Hepatic stellate cell (primary cell): ENCODE results near the gene NCAPD2.
"Not testable (repeated sequence)": the region's sequence is repeated elsewhere in the genome, so short reads cannot be mapped to it uniquely, and the experiment has no call there.

Source experiments
- DNase-seq: peaks from one replicate; pipeline ENCODE4 v3.0.0; 2011; ENCODE audit warnings: low spot score

The NCAPD2 gene

DNA sequence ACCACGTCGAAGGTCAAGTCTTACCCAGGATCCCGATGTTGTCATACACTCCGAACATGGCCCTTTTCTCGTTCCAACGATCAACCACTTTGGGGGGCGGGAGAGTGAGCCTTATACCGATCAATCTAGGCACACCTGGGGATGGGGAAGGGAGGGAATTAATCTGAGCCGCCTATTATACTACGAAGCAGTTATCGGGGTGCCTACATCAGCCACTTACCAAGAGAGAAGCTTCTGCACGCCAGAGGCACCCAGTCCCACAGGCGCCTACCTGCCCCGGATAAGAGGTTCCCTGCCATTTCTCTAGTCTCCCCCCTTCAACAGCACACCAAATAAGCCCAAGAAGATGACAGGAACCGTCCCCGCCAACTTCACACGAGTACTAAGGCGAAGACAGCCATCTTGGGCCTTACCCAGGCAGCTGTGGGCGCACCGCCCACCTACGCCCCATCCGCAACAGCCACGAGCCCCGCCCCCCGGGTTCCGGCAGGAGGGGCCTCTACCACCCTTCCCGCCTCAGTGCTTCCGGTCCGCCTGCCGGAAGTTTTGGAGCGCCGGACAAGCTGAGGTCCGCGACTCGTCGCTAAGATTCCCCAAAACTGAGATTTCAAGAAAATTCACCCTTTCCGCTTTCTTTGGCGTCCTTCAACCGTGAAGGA, 935 bp upstream of the NCAPD2 start, which contains the start of gene MRPL51:
MRPL51 (minus strand) TSS at position 425 of the 659 bp plus-strand sequence; CDS start at position 299, 126 bp downstream.
- peak; percentile 95 for DNase-seq

DNA sequence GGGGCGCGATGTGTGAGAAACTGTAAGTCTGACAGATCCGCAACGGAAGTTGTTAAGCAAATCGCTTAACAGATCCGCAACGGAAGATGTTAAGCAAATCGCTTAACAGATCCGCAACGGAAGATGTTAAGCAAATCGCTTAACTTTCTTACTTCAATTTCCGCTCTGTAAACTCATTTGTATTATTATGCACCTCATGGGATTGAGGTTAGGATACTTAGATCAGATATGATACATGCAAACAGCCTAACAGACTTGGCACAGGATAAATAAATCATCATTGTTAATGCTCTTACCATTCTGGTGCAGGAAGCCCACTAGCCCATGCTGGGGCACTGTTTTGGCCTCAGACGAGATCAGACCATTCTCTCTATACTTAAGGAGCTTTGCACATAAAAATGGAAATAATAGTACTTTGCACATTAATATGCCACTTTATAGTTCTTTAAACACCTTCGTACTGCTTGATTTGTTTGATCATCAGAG, 399 bp downstream of the NCAPD2 start:
- DNase-seq = no peak

DNA sequence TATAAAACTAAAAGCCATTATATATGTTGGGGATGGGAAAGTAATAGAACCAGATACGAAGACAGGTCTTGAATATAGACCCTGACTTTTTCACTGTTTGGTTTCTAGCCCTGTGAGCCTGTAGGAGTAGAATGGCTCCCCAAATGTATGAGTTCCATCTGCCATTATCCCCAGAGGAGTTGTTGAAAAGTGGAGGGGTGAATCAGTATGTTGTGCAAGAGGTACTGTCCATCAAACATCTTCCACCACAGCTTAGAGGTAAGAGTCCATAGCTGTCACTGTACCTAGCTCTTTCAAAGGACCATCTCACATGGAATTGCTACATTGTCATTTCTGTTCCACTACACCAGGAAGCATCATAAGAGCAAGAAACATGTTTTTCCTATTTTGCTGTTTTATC, 1.1 kb downstream of the NCAPD2 start:
- DNase-seq = no peak

DNA sequence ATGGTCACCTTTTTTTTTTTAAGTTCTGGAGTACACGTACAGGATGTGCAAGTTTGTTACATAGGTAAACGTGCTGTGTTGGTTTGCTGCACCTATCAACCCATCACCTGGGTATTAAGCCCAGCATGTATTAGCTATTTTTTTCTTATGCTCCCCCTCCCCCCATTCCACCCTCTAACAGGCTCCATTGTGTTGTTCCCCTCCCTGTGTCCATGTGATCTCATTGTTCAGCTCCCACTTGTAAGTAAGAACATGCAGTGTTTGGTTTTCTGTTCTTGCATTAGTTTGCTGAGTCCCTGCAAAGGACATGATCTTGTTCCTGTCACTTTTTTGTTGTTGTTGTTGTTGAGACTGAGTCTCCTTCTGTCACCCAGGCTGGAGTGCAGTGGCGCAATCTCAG, 3.4 kb downstream of the NCAPD2 start:
- not testable (repeated sequence) for DNase-seq

DNA sequence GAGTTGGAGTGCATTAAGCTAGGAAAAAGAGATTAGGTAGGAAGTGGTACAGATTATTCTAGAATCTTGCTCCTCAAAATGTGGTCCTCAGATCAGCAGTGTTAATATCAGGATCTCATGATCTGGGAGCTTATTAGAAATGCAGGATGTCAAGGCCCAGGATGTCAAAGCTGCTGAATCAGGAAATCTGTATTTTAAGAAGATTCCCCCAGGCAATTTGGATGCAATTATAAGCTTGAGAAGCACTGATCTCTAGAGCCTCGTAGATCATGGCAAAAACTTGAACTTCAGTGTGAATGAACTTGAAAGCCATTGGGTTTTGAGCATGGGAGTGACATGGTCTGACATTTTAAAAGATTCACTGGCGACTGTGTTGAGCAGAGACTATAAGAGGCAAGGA, 6.6 kb downstream of the NCAPD2 start:
- DNase-seq = no peak

DNA sequence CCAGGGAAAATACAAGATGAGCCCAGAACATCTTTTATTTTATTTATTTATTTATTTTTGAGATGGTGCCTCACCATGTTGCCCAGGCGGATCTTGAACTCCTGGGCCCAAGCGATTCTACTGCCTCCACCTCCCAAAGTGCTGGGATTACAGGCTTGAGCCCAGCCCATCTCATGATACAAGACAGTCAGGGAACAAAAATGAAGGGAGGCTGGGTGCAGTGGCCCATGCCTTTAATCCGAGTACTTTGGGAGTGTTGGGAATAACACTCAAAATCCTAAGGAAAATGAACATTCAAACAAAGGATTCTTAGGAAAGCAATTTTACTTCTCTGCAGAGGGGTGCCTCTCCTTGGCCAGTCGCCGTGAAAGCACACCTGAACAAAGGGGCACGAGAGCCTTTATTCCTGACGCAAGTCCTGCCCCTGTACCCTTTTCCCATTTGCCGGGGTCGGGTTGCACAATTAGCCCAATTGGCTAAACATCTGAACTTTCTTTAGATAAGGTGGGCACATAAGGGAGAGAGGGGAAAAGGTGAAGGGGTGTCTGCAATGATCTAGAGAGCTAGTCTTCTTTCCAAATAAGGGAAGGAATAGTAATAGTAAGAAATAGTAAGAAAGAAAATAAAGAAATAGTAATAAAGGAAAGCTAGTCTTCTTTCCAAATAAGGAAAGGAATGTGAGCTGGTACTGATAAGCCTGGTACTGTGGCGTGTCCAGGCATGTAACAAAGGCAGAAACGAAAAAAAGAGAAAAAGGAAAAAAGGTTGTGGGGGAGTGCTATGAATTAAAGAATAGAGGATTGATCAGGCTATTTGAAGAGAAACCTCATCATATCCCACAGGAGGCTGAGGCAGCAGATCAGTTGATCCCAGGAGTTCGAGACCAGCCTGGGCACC, 13.4 kb downstream of the NCAPD2 start:
- no peak for DNase-seq

DNA sequence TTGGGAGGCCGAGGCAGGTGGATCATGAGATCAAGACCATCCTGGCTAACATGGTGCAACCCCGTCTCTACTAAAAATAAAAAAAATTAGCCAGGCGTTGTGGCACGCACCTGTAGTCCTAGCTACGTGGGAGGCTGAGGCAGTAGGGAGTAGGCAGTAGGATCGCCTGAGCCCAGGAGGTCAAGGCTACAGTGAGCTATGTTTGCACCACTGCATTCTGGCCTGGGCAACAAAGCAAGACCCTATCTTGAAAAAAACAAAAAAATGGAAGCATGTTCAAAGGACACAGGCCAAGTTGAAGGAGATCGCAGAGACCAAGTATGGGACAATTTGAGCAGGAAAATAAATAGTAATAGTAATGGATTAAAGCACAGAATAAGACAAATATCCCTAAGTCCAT, 14.2 kb downstream of the NCAPD2 start:
- DNase-seq = no peak

DNA sequence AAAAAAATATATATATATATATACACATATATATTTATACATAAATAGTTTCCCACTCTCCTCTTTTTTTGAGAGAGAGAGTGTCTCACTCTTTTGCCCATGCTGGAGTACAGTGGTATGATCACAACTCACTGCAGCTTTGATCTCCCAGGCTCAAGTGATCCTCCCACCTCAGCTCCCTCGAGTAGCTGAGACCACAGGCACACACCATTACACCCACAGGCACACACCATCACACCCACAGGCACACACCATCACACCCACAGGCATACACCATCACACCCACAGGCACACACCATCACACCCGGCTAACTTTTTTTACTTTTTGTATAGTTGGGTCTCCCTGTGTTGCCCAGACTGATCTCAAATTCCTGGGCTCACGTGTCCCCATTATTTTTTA, 26.3 kb downstream of the NCAPD2 start:
- no peak for DNase-seq

DNA sequence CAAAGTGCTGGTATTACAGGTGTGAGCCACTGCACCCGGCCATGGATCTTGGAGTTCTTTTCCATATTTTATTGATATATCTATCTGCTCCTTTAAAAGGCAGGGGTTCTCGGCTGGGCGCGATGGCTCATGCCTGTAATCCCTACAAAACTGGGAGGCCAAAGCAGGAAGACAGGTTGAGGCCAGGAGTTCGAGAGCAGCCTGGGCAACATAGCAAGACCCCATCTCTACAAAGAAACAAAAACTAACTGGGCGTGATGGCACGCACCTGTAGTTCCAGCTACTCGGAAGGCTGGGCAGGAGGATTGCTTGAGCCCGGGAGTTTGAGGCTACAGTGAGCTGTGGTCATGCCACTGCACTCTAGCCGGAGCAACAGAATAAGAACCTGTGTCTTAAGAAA, 28.3 kb downstream of the NCAPD2 start:
- DNase-seq = no peak

DNA sequence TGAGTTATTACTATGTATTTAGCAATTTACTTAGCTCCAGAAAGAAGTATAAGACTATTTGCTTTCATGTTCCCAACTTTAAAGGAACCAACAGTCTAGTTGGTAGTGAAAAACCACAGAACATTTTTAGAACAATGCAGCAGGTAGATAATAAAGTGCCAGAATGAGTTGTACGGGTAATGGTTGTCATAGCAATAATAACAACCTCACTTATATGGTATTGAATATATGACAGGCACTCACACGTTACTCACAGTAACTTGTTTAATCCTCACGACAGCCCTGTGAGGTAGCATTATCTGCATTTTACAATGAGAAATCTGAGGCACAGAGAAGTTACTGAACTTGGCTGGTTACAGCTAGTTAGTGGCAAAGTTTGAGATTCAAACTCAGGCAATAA, 29.8 kb downstream of the NCAPD2 start:
- DNase-seq = no peak

DNA sequence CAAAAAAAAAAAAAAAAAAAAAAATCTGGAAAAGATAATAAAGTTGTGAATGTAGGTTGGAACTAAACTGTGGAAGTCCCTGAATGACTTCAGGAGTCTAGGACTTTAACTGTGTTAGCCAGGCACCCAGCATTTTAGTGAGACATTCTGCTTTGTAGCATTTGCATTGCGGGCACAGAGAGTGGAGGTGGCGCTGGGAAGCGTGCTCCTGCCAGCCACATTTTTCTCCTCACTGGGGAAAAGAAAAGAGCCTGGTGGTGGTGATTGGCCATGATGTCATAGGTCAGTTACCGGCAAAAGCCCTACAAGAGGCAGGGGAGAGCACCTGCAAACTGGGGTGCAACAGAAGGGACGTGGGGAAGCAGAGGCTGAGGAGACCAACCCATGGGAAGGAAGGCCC, 30.7 kb downstream of the NCAPD2 start:
- no peak for DNase-seq

DNA sequence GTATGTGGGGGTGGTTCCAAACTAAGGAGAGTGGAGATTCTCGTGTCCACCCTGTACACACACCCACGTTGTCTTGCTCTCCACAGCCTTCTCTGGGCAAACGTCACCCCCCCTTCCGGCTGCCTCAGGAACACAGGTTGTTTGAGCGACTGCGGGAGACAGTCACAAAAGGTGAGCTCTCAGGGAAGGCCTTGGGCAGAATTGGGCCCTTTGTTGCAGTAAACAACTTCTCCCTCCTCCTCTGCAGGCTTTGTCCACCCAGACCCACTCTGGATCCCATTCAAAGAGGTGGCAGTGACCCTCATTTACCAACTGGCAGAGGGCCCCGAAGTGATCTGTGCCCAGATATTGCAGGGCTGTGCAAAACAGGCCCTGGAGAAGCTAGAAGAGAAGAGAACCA, 32.3 kb downstream of the NCAPD2 start:
- no peak for DNase-seq

DNA sequence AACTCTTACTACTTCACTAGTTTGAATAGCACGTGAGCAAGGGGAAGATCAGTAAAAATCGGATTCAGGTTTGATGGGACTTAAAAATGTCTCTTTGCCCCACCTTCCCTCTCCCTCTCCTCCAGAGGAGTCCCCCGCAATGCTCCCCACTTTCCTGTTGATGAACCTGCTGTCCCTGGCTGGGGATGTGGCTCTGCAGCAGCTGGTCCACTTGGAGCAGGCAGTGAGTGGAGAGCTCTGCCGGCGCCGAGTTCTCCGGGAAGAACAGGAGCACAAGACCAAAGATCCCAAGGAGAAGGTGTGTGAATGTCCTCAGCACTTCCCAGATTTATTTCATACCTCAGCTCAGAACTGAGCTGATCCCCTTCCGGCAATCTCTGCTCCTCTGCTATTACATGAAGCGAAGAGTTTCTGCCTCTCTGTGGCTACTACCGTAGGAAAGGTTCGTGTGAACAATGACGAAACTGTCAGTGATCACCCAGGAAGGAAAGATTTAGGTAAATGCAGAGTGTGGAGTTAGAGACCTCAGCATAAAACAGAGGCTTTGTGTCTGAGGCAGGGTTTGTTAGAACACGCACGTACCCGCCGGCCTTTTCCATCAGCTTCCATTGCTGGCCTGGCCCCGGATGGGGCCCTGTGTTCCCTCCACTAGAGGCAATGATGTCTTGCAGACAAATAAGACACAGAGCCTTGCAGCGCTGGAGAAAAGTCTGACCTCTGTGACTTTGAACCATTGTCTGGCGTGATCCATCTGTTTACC, 33.0 kb downstream of the NCAPD2 start:
- no peak for DNase-seq

DNA sequence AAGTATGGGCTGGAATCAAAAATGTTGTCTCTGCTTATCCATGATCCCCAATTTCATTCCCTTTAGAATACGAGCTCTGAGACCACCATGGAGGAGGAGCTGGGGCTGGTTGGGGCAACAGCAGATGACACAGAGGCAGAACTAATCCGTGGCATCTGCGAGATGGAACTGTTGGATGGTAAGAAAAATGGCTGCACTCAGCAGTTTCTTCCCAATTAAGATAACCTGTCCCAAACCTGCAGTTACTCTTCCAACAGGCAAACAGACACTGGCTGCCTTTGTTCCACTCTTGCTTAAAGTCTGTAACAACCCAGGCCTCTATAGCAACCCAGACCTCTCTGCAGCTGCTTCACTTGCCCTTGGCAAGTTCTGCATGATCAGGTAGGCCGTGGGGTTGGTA, 33.8 kb downstream of the NCAPD2 start:
- no peak for DNase-seq

DNA sequence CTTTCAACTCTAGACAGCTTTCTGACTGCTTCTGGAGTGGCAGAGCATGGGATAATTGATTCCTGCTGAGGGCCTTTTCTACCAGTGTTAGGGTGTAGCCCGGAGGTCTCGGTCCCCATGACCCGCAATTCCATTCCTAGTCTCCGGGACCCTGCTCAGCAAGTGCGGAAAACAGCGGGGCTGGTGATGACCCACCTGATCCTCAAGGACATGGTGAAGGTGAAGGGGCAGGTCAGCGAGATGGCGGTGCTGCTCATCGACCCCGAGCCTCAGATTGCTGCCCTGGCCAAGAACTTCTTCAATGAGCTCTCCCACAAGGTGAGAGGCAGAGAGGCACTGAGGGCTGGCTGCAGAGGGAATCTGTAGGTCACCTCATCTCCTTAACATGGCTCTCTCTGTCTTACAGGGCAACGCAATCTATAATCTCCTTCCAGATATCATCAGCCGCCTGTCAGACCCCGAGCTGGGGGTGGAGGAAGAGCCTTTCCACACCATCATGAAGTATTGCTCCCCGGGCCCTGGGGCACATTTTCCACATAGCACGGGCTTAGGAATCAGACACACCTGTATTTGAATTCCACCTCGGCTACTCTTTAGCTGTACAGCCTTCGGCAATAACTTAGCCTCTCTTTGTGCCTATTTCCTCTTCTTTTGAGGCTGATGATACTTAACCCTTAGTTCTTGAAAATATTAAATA, 34.8 kb downstream of the NCAPD2 start:
- DNase-seq = no peak

DNA sequence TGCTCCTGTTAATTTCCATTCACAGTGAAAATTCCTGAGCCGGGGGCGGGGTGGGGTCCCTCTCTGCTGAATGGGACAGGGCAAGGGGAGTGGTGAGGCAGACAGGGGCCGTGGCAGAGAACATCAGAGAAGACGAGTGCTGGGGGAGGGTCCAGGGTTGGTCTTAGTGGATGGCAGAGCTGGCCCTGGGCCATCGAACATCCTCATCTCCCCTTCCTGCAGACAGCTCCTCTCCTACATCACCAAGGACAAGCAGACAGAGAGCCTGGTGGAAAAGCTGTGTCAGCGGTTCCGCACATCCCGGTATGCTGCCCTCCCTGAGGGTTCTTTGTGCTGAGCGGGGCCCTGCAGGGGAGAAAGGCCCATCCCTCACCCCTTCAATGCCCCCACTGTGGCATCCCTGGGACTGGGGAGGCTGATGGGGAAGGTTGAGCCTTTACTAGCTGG, 35.4 kb downstream of the NCAPD2 start:
- DNase-seq = no peak

DNA sequence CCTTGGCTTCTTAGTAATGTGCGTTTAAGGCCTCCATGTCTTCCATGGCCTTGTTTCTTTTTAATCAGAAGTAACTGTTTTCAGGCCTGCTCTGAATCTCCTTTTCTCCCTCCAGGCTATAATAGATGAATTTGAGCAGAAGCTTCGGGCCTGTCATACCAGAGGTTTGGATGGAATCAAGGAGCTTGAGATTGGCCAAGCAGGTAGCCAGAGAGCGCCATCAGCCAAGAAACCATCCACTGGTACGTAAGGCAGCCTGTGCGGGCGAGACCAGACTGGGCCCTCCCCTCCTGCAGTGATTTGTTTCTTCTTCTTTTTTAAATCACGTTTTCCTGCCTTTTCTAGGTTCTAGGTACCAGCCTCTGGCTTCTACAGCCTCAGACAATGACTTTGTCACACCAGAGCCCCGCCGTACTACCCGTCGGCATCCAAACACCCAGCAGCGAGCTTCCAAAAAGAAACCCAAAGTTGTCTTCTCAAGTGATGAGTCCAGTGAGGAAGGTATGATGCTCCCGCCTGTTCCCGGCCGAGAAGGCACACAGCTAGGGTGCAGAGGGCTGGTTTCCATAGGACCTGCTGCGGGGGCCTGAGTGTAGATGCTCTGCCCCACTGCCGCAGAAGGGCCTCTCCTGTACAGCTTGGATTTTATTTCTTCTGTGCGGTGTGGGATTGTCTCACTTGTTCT, 36.8 kb downstream of the NCAPD2 start:
- DNase-seq = no peak

DNA sequence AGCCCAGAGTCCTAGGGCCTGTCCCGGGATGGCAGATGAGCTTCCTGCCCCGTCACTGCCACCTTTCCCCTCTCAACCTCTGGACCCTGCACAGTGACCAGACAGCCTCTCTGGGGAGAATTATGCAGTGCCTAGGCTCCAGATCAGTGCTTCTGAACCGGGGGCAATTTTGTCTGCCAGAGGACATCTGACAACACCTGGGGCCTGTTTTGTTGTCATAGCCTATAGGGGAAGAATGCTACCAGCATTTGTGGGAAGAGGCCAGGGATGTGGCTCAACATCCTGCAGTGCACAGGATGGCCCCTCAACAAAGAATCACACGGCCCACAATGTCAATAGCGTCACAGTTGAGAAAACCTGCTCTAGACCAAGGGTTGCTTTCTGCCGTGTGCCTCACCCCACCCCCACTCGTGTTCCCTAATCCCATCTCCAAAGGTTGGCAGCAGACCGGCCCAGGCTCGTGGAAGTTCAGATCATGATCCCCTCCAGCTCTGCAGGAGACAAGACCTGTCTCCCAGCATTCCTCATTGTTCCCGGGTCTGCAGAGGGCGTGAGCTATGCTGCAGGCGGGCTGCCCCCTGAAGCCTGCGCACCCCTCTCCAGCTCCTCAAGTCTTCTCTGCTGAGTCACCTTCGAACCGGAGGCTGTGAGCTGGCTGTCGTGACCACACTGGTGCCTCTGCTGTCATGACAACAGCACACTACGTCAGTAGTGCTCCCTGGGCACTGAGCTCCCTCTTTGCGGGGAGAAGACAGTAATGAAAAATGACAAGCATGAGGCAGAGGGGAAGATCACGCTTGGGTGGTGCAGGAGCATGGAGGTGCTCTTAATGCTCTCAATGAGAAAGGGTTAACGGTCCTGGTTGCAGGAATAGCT, 38.4 kb downstream of the NCAPD2 start:
- DNase-seq = peak; percentile 96

DNA sequence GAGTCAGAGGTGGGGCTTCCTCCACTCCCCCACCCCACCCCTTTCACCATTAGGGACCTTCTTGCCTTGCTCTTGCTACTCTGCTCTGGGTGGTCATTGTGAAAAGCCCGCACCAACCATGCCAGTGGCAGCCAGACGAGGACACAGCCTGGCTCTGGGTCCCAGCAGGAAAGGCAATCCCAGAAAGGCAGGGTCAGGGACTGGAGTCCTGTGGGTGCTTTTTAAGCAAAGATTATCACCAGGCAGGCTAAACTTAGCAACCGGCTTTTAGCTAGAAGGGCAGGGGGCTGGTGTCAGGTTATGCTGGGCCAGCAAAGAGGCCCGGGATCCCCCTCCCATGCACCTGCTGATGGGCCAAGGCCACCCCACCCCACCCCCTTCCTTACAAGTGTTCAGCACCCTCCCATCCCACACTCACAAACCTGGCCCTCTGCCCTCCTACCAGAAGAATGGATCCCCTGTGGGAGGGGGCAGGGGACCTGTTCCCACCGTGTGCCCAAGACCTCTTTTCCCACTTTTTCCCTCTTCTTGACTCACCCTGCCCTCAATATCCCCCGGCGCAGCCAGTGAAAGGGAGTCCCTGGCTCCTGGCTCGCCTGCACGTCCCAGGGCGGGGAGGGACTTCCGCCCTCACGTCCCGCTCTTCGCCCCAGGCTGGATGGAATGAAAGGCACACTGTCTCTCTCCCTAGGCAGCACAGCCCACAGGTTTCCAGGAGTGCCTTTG, 39.2 kb downstream of the NCAPD2 start:
- DNase-seq = peak; percentile 72

DNA sequence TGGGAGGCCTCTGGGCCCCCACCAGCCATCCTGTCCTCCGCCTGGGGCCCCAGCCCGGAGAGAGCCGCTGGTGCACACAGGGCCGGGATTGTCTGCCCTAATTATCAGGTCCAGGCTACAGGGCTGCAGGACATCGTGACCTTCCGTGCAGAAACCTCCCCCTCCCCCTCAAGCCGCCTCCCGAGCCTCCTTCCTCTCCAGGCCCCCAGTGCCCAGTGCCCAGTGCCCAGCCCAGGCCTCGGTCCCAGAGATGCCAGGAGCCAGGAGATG, 39.7 kb downstream of the NCAPD2 start:
- DNase-seq = no peak
